GM23338 (cell line): ENCODE results near the gene DRGX.

Source experiments
- EZH2 ChIP-seq: fragments of 200-600 bp; sonication (generic); IDR thresholded peaks from one replicate; pipeline ENCODE4 v1.8.0; 2017; ENCODE audit warnings: antibody characterized with exemption, mild to moderate bottlenecking, low read depth; ENCODE audit not compliant: unreplicated experiment
- EZH2phosphoT487 ChIP-seq: fragments of 200-600 bp; sonication (generic); IDR thresholded peaks from one replicate; pipeline ENCODE4 v1.8.1; 2018; ENCODE audit warnings: antibody characterized with exemption; ENCODE audit not compliant: unreplicated experiment
- POLR2AphosphoS5 ChIP-seq: IDR thresholded peaks from 2 replicates; pipeline ENCODE4 v1.6.1; 2016; ENCODE audit warnings: antibody characterized with exemption, low read depth
- TF ChIP-seq, protein P1 (sequence below), 2 experiments: fragments of 200-600 bp in 1 of 2; sonication (generic) in 1 of 2; conservative IDR thresholded peaks; 2 replicates each; pipeline versions ENCODE4 v1.5.1 to v1.6.1; 2016 to 2017; ENCODE audit warnings: antibody characterized with exemption in 2 of 2, low read depth in 2 of 2, mild to moderate bottlenecking in 2 of 2, moderate library complexity in 1 of 2
- TF ChIP-seq, protein P2 (sequence below): IDR thresholded peaks from 2 replicates; pipeline ENCODE4 v1.6.1; 2016; ENCODE audit warnings: antibody characterized with exemption

DNA sequence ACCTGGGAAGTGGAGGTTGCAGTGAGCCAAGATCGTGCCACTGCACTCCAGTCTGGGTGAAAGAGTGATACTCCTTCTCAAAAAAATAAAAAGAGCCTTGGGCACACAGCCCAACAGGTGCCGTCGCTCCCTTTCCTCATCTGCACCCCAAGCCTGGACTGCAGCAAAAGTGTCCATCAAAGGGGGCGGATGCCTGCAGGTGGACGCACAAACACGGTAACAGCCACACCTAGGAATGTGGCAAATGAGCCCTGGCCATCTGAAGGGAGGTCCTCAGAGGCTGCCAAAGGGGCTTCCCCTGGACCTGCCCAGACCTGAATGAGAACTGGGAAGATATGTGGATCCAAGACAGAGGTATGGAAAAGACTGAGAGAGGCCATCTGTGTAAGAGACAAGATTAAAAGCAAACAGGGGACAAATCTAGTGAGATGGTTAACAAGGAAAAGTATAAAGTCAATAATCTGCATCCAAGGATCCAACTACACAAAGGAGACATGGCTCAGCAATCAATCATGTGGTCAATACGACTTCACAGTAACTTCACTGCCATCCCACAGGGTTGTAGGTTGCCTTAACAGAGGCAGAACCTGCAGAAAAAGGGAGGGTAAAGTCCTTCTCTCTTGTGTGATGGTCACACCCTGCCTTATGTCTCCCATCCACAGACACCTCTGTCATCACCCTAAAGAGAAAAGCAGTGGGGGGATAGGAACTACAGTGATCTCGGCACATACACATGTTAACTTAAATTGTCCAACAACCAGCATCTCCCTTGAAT is 25.4 kb downstream of the DRGX start:
- TF ChIP-seq, protein P1, sequence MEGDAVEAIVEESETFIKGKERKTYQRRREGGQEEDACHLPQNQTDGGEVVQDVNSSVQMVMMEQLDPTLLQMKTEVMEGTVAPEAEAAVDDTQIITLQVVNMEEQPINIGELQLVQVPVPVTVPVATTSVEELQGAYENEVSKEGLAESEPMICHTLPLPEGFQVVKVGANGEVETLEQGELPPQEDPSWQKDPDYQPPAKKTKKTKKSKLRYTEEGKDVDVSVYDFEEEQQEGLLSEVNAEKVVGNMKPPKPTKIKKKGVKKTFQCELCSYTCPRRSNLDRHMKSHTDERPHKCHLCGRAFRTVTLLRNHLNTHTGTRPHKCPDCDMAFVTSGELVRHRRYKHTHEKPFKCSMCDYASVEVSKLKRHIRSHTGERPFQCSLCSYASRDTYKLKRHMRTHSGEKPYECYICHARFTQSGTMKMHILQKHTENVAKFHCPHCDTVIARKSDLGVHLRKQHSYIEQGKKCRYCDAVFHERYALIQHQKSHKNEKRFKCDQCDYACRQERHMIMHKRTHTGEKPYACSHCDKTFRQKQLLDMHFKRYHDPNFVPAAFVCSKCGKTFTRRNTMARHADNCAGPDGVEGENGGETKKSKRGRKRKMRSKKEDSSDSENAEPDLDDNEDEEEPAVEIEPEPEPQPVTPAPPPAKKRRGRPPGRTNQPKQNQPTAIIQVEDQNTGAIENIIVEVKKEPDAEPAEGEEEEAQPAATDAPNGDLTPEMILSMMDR (conservative IDR thresholded peaks at IDR 0.05; ENCODE audit: low read depth in 2 of 2), result no peak
- no peak for TF ChIP-seq EZH2
- TF ChIP-seq POLR2AphosphoS5, result no peak
- TF ChIP-seq, protein P2, sequence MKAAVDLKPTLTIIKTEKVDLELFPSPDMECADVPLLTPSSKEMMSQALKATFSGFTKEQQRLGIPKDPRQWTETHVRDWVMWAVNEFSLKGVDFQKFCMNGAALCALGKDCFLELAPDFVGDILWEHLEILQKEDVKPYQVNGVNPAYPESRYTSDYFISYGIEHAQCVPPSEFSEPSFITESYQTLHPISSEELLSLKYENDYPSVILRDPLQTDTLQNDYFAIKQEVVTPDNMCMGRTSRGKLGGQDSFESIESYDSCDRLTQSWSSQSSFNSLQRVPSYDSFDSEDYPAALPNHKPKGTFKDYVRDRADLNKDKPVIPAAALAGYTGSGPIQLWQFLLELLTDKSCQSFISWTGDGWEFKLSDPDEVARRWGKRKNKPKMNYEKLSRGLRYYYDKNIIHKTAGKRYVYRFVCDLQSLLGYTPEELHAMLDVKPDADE, result no peak
- no peak for TF ChIP-seq EZH2phosphoT487
